Measurements from ENCODE around the gene MMP2.
A peak's percentile ranks its signal among the peaks of the same experiment; 100 is the strongest.

MMP2 gene

DNA sequence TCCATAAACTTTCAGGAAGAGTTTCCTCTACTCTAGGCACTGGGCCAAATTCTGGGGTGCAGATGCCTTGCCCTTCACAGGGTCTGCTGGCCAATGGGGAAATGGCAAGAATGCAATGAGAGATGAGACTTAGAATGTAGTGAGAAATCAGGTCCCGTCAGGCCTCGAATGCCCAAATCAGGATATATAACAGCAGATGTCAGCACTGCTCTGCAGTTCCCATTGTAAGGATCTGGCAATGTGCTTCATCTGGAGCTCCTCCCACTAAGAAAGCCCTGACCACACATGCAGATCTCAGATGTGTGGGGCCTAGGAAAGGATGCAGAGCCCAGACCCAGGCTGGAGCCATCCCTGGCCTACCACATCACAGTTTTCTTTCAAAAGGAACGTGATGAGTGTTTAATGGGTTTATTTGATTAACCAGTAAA, 16.0 kb downstream of the MMP2 start:
- DNase-seq (ENCODE audit: low read depth in 2 of 2): no peak

DNA sequence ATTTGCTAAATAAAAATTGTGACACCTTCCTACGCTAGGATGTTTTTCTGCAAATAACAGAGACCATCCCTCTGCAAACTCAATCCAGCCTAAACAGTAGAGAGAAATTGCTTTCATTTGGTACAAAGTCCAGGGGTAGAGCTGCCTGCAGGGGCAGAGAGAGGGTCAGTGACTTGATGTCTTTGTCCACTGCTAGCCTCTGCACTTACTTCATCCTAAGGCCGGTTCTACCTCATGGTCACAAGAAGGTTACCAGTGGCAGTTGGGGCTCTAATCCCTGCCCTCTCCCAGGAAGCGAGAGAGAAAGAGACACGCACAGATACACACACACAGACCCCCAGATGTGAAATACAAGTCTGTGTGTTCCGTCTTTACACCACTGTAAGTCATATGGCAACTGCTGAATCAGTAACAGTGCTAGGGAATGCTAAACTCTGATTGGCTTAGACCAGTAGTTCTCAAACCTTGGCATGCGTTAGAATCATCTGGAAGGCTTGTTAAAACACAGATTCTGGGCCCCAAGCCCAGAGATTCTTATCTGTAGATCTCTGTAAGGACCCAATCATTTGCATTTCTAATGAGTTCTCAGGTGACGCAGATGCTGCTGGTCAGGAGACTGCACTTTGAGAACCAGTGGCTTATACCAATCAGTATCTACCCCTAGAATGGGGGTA, 16.8 kb downstream of the MMP2 start:
- no peak for DNase-seq (ENCODE audit: low read depth in 2 of 2)

DNA sequence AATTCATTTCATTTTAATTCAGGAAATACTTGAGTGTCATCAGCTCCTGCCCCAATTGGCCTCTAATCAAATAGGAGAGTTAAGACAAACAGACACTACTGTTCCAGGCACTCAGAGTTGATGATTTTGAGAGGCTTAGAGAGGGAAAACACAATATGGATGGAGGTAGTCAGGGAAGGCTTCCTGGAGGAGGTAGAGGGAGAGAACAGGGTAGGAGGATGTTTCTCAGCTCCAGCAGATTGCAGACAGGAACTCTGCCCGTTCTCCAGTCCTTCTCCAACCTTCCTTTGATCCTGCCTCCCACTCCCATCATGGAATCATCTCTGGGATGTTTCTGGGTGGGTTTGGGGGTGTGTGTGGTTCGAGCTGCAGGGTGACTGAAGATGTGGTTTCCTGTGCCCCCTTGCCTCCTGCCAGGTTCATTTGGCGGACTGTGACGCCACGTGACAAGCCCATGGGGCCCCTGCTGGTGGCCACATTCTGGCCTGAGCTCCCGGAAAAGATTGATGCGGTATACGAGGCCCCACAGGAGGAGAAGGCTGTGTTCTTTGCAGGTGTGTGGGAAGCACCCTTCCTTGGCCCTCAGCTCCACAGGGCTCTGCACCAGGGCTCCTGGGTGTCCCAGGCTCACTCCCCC, 17.6 kb downstream of the MMP2 start:
- DNase-seq (ENCODE audit: low read depth in 2 of 2): no peak

DNA sequence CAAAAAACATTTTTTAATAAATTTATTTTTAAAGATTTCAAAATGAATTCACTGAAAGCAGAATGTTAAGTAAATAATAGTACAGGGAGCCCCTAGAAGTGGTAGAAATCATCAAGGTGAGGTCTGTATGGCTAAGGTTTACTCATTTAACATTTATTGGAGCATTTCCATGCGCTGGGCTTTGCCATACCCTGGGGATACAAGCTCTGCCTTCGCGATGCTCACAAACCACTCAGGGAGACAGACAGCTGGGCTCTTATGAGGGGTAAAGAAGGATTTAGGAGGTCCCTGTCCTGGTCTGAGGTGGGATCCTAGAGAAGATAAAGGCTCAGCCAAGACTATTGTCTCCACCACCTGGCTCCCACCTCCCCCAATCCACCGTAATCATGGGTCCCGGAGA, 18.6 kb downstream of the MMP2 start:
- DNase-seq (ENCODE audit: low read depth in 2 of 2): no peak

DNA sequence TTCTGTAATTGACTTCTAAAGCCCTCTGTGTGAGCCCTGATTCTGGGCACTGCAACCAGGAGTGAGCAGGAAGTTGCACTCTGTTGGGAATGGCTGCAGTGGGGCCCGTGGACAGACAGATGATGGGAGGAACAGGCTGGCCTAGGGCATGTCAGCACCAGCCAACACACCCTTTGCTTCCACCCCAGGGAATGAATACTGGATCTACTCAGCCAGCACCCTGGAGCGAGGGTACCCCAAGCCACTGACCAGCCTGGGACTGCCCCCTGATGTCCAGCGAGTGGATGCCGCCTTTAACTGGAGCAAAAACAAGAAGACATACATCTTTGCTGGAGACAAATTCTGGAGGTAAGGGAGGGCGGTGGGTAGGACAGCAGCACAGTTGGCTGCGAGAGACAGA, 19.1 kb downstream of the MMP2 start:
- no peak for DNase-seq (ENCODE audit: low read depth in 2 of 2)

DNA sequence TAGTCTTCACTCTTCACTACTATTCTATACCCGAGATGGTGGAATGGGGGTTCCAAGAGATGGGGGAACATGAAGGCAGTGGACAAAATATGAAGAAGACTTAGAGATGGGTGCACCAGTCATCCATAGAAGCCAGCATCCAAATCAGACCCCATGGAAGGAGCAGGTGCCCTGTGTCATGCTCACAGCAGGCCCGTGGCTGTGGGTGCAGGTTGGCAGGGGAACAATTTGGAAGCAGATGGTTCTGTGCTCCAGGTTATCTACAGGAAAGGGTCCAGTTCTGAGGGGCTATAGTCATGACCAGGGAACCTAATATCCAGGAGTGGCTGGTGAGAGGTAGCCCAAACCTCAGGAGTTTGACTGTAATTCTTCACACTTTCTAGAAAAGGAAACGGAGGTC, 20.3 kb downstream of the MMP2 start:
- DNase-seq (ENCODE audit: low read depth in 2 of 2): no peak

DNA sequence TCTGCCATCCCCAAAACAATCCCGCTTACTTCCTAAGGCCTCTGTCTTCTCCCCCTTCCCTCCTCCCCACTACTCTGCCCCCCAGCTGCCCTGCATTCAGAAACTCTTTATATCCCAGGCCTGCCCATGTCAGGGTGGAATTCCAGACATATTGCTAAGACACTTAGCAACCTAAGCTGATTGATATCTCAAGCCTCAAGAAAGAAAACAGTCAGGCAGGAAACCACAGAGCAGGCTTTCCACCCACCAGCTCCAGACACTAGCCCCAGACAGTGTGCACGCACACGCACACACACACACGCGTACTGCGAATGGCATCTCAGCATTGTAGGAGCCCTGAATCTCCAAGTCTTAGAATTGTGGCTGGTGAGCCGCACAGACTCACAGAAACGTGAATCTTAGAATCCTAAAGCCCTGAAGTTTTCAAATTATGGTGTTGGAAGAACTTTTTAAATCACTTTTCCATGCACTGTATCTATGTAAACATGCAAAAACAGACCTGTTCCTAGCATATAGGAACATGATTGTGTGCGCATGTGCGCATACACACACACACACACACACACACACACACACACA, 21.0 kb downstream of the MMP2 start:
- DNase-seq (ENCODE audit: low read depth in 2 of 2): no peak

DNA sequence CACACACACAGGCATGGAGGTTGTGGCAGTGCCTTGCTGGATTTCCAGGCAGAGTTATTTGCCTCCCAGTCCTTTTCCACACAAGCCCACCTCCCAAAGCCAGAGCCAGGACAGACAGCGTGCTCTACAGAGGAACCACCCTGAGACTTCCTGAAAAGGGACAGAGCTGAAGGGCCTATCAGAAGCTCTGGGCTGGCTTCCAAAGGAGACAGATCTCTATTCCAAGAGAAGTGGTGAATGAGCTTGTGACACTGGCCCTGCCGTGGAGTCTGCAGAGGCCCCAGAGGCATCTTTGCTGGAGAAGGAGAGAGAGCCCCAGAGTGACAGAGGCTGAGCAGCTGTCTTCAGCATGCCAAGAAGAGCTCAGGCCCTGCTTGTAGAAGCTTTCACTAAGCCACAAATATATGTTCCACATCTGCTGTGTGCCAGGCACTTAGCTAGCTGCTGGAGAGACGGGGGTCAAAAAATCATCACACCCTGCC, 21.6 kb downstream of the MMP2 start:
- no peak for DNase-seq (ENCODE audit: low read depth in 2 of 2)

DNA sequence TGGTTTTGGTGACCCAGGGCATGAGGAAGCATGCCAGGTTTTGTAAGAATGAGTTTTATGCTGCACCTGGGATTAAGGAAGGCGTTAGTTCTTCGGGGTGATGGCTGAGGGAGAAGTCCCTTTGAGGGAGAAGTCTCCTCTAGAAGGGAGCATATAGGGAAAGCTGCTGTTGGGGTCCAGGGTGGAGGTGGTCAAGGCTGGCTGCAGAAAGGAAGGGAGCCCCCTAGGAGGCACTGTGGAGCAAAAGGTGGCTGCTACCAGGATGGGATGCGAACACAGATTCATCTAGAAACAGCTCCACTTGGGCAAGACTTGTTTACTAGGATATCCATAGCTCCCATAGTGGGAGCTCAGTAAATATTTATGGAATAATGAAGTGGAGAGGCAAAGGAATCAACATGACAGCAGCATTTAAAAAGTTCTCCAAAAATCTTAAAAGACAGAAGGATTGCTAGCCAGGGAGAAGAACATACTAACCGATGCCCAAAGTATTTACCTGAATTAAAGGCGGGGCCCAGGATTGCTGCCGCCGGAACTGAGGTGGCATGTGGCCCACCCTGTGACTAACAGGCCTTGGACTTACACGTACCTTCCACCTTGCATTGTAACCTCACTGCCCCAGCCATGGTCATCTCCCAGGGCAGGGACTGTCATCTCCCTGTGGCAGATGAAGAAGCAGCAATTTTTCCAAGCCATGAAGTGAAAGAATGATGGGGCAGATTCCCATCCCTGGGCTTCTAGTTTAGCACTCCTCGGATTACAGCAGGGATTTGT, 22.7 kb downstream of the MMP2 start:
- DNase-seq (ENCODE audit: low read depth in 2 of 2): no peak

DNA sequence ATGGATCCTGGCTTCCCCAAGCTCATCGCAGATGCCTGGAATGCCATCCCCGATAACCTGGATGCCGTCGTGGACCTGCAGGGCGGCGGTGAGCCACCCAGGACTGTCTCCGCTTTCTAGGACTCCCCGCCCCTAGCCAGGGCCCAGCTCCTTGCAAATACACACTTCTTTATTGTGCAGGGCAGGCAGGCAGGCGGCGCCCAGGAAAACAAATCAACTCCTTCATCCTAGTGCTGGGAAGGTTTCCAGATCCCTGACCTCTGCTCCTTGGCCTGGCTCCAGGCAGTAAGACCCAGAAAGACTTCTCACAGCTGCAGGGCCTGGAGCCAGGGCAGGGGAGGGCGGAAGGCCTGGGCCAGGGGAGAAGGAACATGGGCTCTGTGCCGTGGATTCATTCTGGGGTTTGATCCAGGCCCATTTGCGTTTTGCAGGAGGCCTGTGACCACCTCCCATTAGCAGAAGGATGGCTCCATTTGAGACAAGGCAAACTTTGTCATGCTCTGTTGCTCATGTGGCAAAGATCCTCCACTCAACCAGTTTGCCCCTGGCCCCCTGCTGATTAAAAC, 23.9 kb downstream of the MMP2 start:
- no peak for DNase-seq (ENCODE audit: low read depth in 2 of 2)

DNA sequence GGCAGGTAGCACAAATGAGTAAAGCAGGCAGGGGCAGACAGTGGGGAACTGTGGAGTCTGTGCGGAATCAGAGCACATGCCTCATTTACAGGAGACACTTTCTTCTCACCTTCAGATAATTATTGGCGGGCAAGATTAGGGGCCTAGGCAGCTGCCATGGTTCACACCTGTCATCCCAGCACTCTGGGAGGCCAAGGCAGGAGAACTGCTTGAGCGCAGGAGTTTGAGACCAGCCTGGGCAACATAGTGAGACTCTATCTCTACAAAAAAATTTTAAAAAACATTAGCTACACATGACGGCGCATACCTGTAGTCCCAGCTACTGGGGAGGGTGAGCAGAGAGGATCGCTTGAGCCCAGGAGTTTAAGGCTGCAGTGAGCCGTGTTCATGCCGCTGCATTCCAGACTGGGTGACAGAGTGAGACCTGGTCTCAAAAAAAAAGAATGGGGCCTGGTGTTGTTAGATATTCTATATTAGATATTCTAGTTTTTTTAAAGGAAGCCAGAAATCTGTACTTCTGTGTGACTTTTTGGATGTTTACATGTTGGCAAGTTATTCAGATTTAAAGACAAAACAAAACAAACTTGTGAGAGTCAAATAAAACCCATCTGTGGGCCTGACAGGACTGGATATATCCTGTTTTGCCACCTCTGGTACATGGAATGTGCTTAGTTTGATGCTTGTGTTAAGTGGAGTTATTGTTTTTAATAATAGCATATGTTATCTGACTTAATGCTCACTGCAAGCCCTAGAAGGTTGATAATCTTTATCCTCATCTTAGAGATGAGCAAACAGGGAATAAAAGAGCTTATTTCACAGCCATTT, 24.9 kb downstream of the MMP2 start:
- no peak for DNase-seq (ENCODE audit: low read depth in 2 of 2)

DNA sequence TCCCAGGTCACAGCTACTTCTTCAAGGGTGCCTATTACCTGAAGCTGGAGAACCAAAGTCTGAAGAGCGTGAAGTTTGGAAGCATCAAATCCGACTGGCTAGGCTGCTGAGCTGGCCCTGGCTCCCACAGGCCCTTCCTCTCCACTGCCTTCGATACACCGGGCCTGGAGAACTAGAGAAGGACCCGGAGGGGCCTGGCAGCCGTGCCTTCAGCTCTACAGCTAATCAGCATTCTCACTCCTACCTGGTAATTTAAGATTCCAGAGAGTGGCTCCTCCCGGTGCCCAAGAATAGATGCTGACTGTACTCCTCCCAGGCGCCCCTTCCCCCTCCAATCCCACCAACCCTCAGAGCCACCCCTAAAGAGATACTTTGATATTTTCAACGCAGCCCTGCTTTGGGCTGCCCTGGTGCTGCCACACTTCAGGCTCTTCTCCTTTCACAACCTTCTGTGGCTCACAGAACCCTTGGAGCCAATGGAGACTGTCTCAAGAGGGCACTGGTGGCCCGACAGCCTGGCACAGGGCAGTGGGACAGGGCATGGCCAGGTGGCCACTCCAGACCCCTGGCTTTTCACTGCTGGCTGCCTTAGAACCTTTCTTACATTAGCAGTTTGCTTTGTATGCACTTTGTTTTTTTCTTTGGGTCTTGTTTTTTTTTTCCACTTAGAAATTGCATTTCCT, 26.5 kb downstream of the MMP2 start:
- no peak for DNase-seq (ENCODE audit: low read depth in 2 of 2)

DNA sequence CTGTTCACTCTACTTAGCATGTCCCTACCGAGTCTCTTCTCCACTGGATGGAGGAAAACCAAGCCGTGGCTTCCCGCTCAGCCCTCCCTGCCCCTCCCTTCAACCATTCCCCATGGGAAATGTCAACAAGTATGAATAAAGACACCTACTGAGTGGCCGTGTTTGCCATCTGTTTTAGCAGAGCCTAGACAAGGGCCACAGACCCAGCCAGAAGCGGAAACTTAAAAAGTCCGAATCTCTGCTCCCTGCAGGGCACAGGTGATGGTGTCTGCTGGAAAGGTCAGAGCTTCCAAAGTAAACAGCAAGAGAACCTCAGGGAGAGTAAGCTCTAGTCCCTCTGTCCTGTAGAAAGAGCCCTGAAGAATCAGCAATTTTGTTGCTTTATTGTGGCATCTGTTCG, 27.1 kb downstream of the MMP2 start:
- no peak for DNase-seq (ENCODE audit: low read depth in 2 of 2)

DNA sequence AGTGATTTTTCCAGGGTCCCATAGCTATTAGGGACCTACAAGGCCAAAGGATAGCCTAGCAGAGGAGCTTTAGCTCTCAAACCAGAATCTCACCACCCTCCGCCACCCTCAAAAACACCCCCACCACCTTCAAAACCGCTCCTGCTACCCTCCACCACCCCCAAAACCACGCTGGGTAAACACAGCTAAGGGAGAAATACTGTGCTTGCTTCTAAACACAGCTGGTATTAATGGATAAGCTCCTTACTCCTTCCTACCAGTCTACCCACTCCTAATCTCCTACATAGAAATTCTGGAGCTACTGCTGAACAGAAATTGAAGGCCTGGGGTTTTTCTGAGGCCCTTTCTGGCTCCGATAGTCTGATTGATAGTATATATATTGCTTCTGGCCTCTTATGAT, 27.7 kb downstream of the MMP2 start:
- DNase-seq (ENCODE audit: low read depth in 2 of 2): no peak

DNA sequence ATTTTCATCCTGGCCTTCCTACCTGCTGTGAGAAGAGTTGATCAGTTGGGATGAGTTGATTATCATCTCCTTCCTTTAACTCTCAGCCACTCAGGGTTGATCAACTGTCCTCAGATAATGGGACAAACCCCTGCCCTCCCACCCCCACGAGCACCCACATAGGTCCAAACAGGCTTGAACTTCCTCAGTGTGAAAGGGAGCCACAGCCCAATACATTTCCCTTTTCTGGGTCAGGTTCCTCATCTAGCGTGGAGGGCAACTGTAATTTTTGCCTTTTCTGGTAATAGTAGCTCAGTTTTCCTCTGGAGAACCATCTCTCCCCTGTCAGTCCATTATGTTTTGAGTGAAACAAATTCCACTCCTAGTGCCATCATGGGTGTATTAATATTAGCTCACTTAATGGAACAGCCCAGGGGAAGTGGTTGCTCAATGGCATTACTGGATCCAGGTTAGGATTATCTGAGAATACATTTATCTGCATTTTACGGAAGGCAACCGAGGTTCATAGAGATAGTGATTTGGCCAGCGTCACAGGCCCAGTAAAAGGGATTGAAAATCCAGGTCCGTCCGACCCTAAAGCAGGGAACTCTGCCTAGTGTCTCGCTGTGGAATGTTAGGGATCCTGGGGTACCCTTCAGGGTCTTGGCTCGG, 29.4 kb downstream of the MMP2 start:
- DNase-seq (ENCODE audit: low read depth in 2 of 2): no peak

DNA sequence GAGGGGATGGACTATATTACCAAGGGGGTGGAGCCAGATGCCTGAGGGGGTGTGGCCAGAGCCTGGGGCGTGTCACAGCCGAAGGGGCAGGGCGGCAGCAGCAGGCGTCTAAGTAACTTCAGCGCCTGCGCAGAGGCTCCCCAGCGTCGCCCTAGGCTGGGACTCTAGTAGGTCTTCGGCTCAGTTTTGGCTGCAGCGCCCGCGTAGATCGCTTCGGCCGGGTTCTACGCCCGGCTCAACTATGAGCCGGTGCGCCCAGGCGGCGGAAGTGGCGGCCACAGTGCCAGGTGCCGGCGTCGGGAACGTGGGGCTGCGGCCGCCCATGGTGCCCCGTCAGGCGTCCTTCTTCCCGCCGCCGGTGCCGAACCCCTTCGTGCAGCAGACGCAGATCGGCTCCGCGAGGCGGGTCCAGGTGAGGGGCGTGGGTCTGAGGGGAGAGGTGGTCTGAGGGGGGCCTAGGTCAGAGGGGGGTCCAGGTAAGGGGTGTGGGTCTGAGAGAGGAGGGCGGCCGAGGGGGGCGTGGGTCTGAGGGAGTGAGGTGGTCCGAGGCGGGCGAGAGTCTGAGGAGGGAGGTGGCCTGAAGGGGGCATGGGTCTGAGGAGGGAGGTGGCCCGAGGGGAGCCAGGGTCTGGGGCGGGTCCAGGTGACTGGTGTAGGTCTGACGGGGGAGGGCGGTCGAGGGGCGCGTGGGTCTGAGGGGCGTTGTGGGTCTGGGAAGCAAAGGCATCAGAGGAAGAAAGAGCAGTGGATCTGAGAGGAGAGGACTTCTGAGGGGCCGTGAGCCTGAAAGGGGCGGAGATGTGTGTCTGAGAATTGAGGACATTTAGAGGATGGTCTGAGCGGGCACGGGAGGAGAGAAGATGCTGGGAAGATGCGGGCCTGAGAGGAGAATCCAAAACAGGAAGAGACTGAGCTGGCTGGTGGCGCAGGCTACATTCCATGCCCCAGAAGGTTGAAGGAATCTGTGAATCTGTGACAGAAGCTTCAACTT, 30.2 kb downstream of the MMP2 start, which contains the start of gene LPCAT2:
Gene LPCAT2, plus strand, starts transcription at position 132 of the 991 bp plus-strand sequence. Its CDS starts 110 bp downstream, at position 242.
- peak in 1 of 2 donors; percentile 42 for DNase-seq (ENCODE audit: low read depth in 2 of 2)

DNA sequence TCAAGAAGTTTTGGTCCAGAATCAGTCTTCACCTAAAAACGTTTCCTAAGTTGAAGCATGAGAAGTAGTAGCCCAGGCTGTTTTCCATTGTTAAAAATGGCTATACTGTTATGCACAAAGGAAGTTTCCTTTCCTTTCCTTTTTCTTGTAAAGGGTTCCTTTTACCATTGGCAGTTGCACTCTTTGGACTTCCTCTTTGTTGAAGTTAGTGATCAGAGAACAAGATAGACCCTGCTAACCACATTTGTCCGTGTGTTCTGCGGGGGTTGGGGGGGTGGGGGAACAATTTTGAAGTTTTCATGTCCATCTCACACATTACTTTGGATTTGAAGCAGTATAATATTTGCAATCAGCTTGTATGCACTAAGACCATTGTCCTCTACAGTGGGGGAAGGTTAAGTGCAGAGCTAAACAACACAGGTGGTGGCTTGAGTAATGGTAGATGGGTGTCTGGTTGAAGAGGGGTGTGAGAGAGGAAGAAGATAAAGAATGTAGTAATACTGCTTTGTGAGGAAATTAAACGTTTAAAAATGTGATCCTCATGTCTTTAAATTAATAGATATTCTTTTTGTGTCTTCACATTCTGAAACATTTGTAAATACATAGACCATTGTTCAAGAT, 31.3 kb downstream of the MMP2 start:
- DNase-seq (ENCODE audit: low read depth in 2 of 2): no peak

DNA sequence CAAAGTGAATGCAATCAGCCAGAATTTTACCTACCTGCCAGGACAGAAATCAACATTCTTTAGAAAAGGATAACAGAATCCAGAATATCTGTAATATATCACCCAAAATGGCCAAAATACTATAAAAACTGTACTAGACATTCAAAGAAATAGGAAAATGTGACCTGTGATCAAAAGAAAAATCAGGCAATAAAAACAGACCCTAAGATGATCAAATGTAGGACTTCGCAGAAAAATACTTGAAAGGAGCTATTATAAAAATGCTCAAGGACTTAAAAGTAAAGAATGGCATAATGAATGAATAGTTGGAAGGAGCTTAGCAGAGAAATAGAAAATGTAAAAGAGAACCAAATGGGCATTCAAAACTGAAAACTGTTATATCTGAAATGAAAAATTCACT, 33.9 kb downstream of the MMP2 start:
- no peak for DNase-seq (ENCODE audit: low read depth in 2 of 2)

Data from stimulated activated CD8-positive, alpha-beta memory T cell treated with anti-CD3 and anti-CD28 coated beads, Interleukin-2, amount 100 ng/mL, for 48 hours (primary cell).